VCaP (cell line): Measurements from ENCODE around the gene ZNF136.
A peak's percentile ranks its signal among the peaks of the same experiment; 100 is the strongest.

ENCODE experiments used
- H3K27ac ChIP-seq: fragments of 450-650 bp; 2 replicates; pipeline ENCODE4 v1.5.1; 2017
- TF ChIP-seq, protein P1 (sequence below): fragments of 450-650 bp; conservative IDR thresholded peaks from 2 replicates; pipeline ENCODE4 v1.5.1; 2017; ENCODE audit warnings: mild to moderate bottlenecking, moderate library complexity

The ZNF136 gene

GRCh38 chr19:12159773-12160414 is 3.0 kb upstream of the ZNF136 start:
- TF ChIP-seq, protein P1, sequence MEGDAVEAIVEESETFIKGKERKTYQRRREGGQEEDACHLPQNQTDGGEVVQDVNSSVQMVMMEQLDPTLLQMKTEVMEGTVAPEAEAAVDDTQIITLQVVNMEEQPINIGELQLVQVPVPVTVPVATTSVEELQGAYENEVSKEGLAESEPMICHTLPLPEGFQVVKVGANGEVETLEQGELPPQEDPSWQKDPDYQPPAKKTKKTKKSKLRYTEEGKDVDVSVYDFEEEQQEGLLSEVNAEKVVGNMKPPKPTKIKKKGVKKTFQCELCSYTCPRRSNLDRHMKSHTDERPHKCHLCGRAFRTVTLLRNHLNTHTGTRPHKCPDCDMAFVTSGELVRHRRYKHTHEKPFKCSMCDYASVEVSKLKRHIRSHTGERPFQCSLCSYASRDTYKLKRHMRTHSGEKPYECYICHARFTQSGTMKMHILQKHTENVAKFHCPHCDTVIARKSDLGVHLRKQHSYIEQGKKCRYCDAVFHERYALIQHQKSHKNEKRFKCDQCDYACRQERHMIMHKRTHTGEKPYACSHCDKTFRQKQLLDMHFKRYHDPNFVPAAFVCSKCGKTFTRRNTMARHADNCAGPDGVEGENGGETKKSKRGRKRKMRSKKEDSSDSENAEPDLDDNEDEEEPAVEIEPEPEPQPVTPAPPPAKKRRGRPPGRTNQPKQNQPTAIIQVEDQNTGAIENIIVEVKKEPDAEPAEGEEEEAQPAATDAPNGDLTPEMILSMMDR = no peak
- H3K27ac ChIP-seq = no peak overlapping the region

DNA sequence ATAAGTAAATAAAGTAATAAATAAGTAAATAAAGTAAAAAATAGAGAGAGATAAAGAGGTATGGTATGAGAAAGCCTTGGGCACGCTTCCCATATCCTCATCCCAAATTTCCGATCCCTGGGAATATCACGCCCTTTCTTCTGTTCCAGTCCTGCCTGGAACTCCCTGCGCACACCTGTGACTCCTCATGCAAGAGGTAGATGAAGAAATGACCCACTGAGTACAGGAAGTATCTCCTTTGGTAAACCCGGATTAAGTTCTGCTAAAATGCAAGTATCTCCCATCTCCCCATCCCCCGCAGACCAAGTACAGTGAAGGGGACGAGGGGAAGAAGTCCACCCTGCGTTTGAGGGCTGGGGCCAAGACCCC is 399 bp upstream of the ZNF136 start:
- H3K27ac ChIP-seq = peak overlapping the region; percentile 92
- TF ChIP-seq, protein P1 = no peak

GRCh38 chr19:12163826-12164225 is 930 bp downstream of the ZNF136 start:
- TF ChIP-seq, protein P1 = no peak
- H3K27ac ChIP-seq = peak overlapping the region; percentile 92

GRCh38 chr19:12166626-12167025 is 3.7 kb downstream of the ZNF136 start:
- no peak overlapping the region for H3K27ac ChIP-seq
- TF ChIP-seq, protein P1 = no peak

DNA sequence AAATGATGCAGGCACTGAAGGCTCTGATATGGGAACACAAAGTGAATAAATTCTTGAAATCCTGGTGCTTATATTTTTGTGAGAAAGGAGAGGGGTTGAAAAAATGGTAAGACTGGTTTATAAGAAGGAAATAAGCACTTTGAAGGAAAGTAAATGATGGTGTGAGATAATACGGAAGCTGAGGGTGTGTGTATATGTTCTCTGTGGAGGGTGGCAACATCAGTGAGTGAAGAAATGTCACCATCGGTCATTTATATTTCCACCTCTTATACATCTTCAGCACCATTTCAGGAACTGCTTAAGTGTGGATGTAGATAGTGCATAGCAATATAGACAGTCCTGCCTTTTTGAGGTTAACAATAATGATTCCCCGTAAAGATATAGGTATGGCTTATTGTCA is 17.5 kb downstream of the ZNF136 start:
- H3K27ac ChIP-seq = no peak overlapping the region
- TF ChIP-seq, protein P1 = no peak

DNA sequence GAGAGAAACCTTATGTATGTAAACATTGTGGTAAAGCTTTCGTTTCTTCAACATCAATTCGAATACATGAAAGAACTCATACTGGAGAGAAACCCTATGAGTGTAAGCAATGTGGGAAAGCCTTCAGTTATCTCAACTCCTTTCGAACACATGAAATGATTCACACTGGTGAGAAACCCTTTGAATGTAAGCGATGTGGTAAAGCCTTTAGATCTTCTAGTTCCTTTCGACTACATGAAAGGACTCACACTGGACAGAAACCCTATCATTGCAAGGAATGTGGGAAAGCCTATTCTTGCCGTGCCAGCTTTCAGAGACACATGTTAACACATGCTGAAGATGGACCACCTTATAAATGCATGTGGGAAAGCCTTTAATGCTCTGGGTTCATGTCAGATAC is 24.7 kb downstream of the ZNF136 start:
- TF ChIP-seq, protein P1 = no peak
- H3K27ac ChIP-seq = no peak overlapping the region

GRCh38 chr19:12194827-12195731 is 32.2 kb downstream of the ZNF136 start:
- H3K27ac ChIP-seq = peak overlapping the region; percentile 80
- TF ChIP-seq, protein P1 = 0 out of 2 replicates have a peak, but pooled peaks have one; percentile 10
